ENCODE results near the gene PPP2R2C.

DNA sequence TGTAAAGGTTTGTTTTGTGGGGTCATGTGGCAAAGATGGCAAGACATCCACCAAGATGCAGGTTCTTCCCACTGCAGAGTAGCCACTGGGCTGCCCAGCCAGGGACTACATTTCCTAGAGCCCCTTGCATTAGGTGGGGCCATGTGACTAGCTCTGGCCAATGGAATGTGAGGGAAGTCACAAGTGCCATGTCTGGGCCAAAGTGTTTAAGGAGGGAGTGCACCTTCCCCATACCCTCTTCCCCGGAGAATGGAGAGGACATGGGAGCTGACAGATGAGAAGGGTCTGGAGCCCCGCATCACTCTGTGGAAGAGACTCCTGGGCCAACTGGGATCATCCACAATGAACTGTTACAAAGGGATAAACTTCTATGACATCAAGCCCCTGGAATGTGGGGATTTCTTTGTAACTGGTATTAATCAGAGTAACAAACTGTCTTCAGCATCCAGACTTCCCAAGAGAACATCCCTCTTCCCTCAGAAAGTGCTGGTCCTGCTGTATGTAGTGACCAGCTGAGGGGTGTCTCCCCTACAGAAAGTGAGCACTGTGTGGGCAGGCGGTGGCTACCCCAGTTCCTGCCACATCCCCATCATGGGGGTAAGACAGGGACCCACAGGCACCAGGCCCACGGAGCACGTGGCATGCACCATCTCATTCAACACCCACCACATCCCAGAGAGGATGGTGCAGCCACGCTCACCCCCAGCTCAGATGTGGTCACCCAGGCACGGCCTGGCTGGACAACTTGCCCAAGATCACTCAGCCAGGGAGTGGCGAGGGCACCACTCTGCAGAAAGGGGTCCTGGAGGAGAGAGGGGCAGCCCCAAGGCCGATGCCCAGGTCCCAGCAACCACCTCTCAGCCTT is 10.9 kb downstream of the PPP2R2C start:
- TF ChIP-seq EZH2 (IDR thresholded peaks at IDR 0.05; ENCODE audit: insufficient read depth, poor library complexity, severe bottlenecking): no peak
- no peak for TF ChIP-seq EZH2phosphoT487 (IDR thresholded peaks at IDR 0.05; ENCODE audit: insufficient read depth, low read depth)
